Neural cell (in vitro differentiated cells): ENCODE measurements around the gene PRPF4. TPM values are rescaled to one million over a fixed set of nuclear protein-coding genes. Genes with fewer than 3 reads are reported as not detected.

Experiments
- H2AFZ ChIP-seq: fragments of 200-600, 300-800 bp; sonication (generic), shearing (Covaris generic); 2 replicates; pipeline ENCODE4 v1.6.0; 2014; ENCODE audit warnings: low read depth, mild to moderate bottlenecking, antibody characterized with exemption, low read length, moderate library complexity
- H3F3A ChIP-seq: fragments of 200-600 bp; shearing (Covaris generic); 2 replicates; pipeline ENCODE4 v1.6.1; 2016; ENCODE audit warnings: mild to moderate bottlenecking, moderate library complexity, mixed read lengths, antibody characterized with exemption, low read length; ENCODE audit not compliant: insufficient read depth, poor library complexity, severe bottlenecking
- H3K27ac ChIP-seq: fragments of 200-600, 300-800 bp; sonication (generic), shearing (Covaris generic); 2 replicates; pipeline ENCODE4 v1.5.1; 2014; ENCODE audit warnings: mild to moderate bottlenecking, low read length, moderate library complexity
- H3K27me3 ChIP-seq: fragments of 300-800, 200-600 bp; sonication (generic), shearing (Covaris generic); 2 replicates; pipeline ENCODE4 v1.6.0; 2014; ENCODE audit warnings: mild to moderate bottlenecking, low read depth, low read length, moderate library complexity; ENCODE audit not compliant: insufficient read depth
- H3K36me3 ChIP-seq: fragments of 300-800, 200-600 bp; sonication (generic), shearing (Covaris generic); 2 replicates; pipeline ENCODE4 v1.5.1; 2014; ENCODE audit warnings: mild to moderate bottlenecking, antibody characterized with exemption, low read length, moderate library complexity; ENCODE audit not compliant: insufficient read depth
- H3K4me2 ChIP-seq: fragments of 300-800, 200-600 bp; sonication (generic), shearing (Covaris generic); 2 replicates; pipeline ENCODE4 v1.6.0; 2014; ENCODE audit warnings: mild to moderate bottlenecking, low read length
- H3K4me3 ChIP-seq: fragments of 300-800, 200-600 bp; sonication (generic), shearing (Covaris generic); 2 replicates; pipeline ENCODE4 v1.5.1; 2014; ENCODE audit warnings: mild to moderate bottlenecking, low read length, moderate library complexity
- H3K79me2 ChIP-seq: fragments of 200-600 bp; shearing (Covaris generic); replicated peaks from 2 replicates; pipeline ENCODE4 v1.6.0; 2014; ENCODE audit warnings: mild to moderate bottlenecking, low read length, moderate library complexity; ENCODE audit not compliant: insufficient read depth
- H3K9ac ChIP-seq: fragments of 300-800, 200-600 bp; sonication (generic), shearing (Covaris generic); 2 replicates; pipeline ENCODE4 v1.6.1; 2016; ENCODE audit warnings: mild to moderate bottlenecking, low read length, mixed read lengths
- H3K9me2 ChIP-seq: fragments of 200-600 bp; shearing (Covaris generic); 2 replicates; pipeline ENCODE4 v1.6.1; 2016; ENCODE audit warnings: mild to moderate bottlenecking, low read length, mixed read lengths; ENCODE audit not compliant: insufficient read depth
- H3K9me3 ChIP-seq: fragments of 200-600, 300-800 bp; sonication (generic), shearing (Covaris generic); 2 replicates; pipeline ENCODE4 v1.6.1; 2016; ENCODE audit warnings: mild to moderate bottlenecking, mixed run types, low read length, moderate library complexity, mixed read lengths
- H4K20me1 ChIP-seq: fragments of 200-600 bp; shearing (Covaris generic); 2 replicates; pipeline ENCODE4 v1.6.1; 2016; ENCODE audit warnings: mild to moderate bottlenecking, mixed run types; ENCODE audit not compliant: insufficient read depth
- CTCF ChIP-seq: fragments of 450-650 bp; IDR thresholded peaks from 2 replicates; pipeline ENCODE4 v1.5.1; 2014; ENCODE audit warnings: antibody characterized with exemption, mild to moderate bottlenecking, moderate library complexity; ENCODE audit not compliant: poor library complexity, severe bottlenecking
- EP300 ChIP-seq: fragments of 450-650 bp; conservative IDR thresholded peaks from 2 replicates; pipeline ENCODE4 v1.6.1; 2014; ENCODE audit warnings: antibody characterized with exemption, mild to moderate bottlenecking, moderate library complexity; ENCODE audit not compliant: poor library complexity, severe bottlenecking
- EZH2 ChIP-seq: fragments of 200-600, 300-800 bp; shearing (Covaris generic), sonication (generic); IDR thresholded peaks from 2 replicates; pipeline ENCODE4 v1.6.1; 2014; ENCODE audit warnings: antibody characterized with exemption, low read length, borderline replicate concordance, mild to moderate bottlenecking; ENCODE audit not compliant: insufficient read depth, poor library complexity, severe bottlenecking
- MXI1 ChIP-seq: fragments of 450-650 bp; conservative IDR thresholded peaks from 2 replicates; pipeline ENCODE4 v1.6.1; 2014; ENCODE audit warnings: antibody characterized with exemption, mild to moderate bottlenecking; ENCODE audit not compliant: poor library complexity, severe bottlenecking
- POLR2AphosphoS5 ChIP-seq: IDR thresholded peaks from 2 replicates; pipeline ENCODE4 v1.6.1; 2012
- RAD21 ChIP-seq: fragments of 450-650 bp; conservative IDR thresholded peaks from 2 replicates; pipeline ENCODE4 v1.6.1; 2014; ENCODE audit warnings: antibody characterized with exemption, mild to moderate bottlenecking, moderate library complexity
- REST ChIP-seq: IDR thresholded peaks from 2 replicates; pipeline ENCODE4 v1.6.1; 2012; ENCODE audit warnings: borderline replicate concordance
- SMC3 ChIP-seq: fragments of 450-650 bp; conservative IDR thresholded peaks from 2 replicates; pipeline ENCODE4 v1.6.1; 2014; ENCODE audit warnings: antibody characterized with exemption, mild to moderate bottlenecking, moderate library complexity; ENCODE audit not compliant: poor library complexity
- TAF1 ChIP-seq: IDR thresholded peaks from 2 replicates; pipeline ENCODE4 v1.6.1; 2012; ENCODE audit warnings: low read depth
- polyA plus RNA-seq: library from polyadenylated mRNA; depleted of rRNA; stranded (reverse); fragments of >200 nt; gene quantifications from 2 replicates; pipeline ENCODE4 v1.2.3, GENCODE V29; 2014

PRPF4 gene
- polyA plus RNA-seq, 1 donor from 2014 or later, result 27.4 TPM

DNA sequence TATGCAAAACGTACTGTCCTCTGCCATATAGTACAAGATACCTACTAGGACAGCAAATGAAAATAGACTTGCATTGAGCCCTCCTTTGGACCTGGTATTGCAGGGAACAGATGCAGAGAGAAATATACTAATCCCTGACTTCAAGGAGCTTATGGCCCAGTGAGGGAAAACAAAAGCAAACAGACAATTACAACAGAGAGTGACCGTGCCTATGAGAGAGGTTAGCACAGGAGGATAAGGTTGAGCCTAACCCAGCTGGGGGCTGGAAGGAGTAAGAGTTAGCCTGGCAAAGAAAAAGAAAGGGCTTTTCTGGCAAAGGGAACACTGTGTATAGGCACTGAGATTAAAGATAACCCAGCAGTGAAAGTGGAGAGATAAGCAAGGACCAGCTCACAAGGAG, 5.6 kb upstream of the PRPF4 start:
- TF ChIP-seq EP300, result no peak

GRCh38 chr9:113274474-113275156, 843 bp upstream of the PRPF4 start:
- Histone ChIP-seq H3K36me3 (no peaks in the 10 kb centered on the region), H3K9ac (peak overlapping the region; percentile 87), H3K79me2 (peaks cover 22% of the 10 kb centered on the region), H3K9me2 (no peaks in the 10 kb centered on the region), H3F3A (no peaks in the 10 kb centered on the region), H3K27me3 (no peaks in the 10 kb centered on the region), H2AFZ (peak overlapping the region; percentile 93), H3K27ac (peak overlapping the region; percentile 96), H3K9me3 (no peaks in the 10 kb centered on the region), H3K4me2 (peak overlapping the region; percentile 76), H4K20me1 (no peaks in the 10 kb centered on the region), H3K4me3 (peak overlapping the region; percentile 85)
- TF ChIP-seq POLR2AphosphoS5 (peak; percentile 26), EZH2 (no peak), CTCF (peak; percentile 86), REST (peak; percentile 39), SMC3 (peak; percentile 71), RAD21 (peak; percentile 75), MXI1 (no peak), EP300 (no peak), TAF1 (no peak)

More for the DNA sequence above, 5.6 kb upstream of the PRPF4 start:
- H3K9me3 ChIP-seq, result no peaks in the 10 kb centered on the region
- H2AFZ ChIP-seq, result no peak overlapping the region
- no peak overlapping the region for H3K4me3 ChIP-seq
- H3K9ac ChIP-seq, result no peak overlapping the region
- H3K9me2 ChIP-seq, result no peaks in the 10 kb centered on the region
- no peak overlapping the region for H3K27ac ChIP-seq
- H3K36me3 ChIP-seq, result no peaks in the 10 kb centered on the region
- no peaks in the 10 kb centered on the region for H3F3A ChIP-seq
- peaks cover 10% of the 10 kb centered on the region for H3K79me2 ChIP-seq
- H4K20me1 ChIP-seq, result no peaks in the 10 kb centered on the region
- no peak overlapping the region for H3K4me2 ChIP-seq
- no peaks in the 10 kb centered on the region for H3K27me3 ChIP-seq
